Measurements from ENCODE around the gene SFTA2. TPM values are rescaled to one million over a fixed set of nuclear protein-coding genes. Genes with fewer than 3 reads are reported as not detected.

Gene SFTA2
- total and polyA plus RNA-seq, 2 of the 8 experiments (the other 6 are each of a cell fraction or from before 2014, with no cell fraction given) = not detected

DNA sequence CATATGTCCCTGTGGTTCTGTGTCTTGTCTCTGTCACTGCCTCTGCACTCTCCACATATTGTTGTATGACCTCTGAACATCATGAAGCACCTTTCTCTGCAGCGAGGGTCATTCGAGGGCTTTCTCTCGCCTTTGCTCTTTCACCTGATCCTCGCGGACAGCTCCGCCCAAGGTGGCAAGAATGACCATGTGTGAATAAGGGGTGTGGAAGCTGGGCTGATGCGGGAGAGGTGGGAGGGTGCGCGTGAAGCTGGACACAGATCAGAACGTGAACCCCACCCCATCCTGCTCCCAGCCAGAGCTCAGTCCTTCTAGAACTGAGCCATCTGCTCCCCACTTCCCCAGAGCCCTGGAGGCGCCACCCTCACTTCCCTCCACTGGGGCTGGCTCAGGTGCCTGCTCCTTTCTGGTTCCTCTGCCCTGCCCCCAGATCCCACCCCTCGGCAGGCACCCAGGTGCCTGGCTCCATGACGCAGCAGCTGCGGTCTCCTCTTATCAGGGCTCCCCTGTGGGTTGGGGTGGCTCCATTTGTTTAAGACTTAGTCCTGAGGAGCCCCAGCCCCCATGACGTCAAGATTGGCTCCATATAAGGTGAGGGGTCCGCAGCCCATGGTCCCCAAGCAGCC, 8.5 kb upstream of the SFTA2 start, which contains the start of gene MUCL3:
TSS of gene MUCL3 (plus strand) at position 613 of the 626 bp plus-strand sequence. CDS start 27 bp downstream, outside the sequence.
- Histone ChIP-seq H2BK20ac (ENCODE audit: low read length) (peak within 1 kb of the TSS; percentile 48; the same call in 1 of the 2 replicates), H3K4me2 (ENCODE audit: insufficient read depth in 1 of 2, low read depth in 2 of 2, low read length in 2 of 2) (no peak within 1 kb of the TSS; a peak in 1 of 4 replicates), H2BK120ac (replicated peaks; ENCODE audit: low read depth, low read length) (no peak within 1 kb of the TSS)

More for the DNA sequence above, 8.5 kb upstream of the SFTA2 start, which contains the start of gene MUCL3:
- Histone ChIP-seq H3K4me3 (ENCODE audit: extremely low read depth in 1 of 4, insufficient read depth in 2 of 4, low read depth in 3 of 4, low read length in 4 of 4) (no peak within 1 kb of the TSS), H3K27ac (ENCODE audit: low read depth, low read length) (no peak within 1 kb of the TSS), H2BK5ac (ENCODE audit: low read depth, low read length) (0 out of 2 replicates have a peak within 1 kb of the TSS, but pooled peaks have one; percentile 84), H3K23me2 (ENCODE audit: low read depth, low read length) (no peaks in the 10 kb centered on the region), H3K36me3 (ENCODE audit: control insufficient read depth in 2 of 4, insufficient read depth in 4 of 4, low read length in 3 of 4) (no peaks in the 10 kb centered on the region), H4K5ac (ENCODE audit: insufficient read length, low read depth, low read length) (no peak within 1 kb of the TSS), H3K23ac (ENCODE audit: insufficient read length) (no peak within 1 kb of the TSS), H3K14ac (ENCODE audit: insufficient read length) (no peak within 1 kb of the TSS), H3K79me1 (ENCODE audit: low read depth, low read length) (no peaks in the 10 kb centered on the region), H2AK5ac (ENCODE audit: low read depth, low read length) (peak within 1 kb of the TSS; percentile 58; the same call in 1 of the 2 replicates), H3K9ac (replicated peaks in 1 of 4; ENCODE audit: extremely low read depth in 1 of 4, low read depth in 3 of 4, low read length in 3 of 4) (no peak within 1 kb of the TSS), H2BK12ac (ENCODE audit: low read depth, low read length) (peak within 1 kb of the TSS; percentile 94), H2BK15ac (ENCODE audit: low read length) (peak within 1 kb of the TSS; percentile 95; the same call in 1 of the 2 replicates), H3K27me3 (replicated peaks in 1 of 4; ENCODE audit: control insufficient read depth in 3 of 4, extremely low read depth in 1 of 4, insufficient read depth in 3 of 4, low read length in 3 of 4) (no peaks in the 10 kb centered on the region; a peak in 1 of 7 replicates), H4K20me1 (replicated peaks in 1 of 2; ENCODE audit: control insufficient read depth in 1 of 2, insufficient read depth in 2 of 2, low read length in 2 of 2) (no peaks in the 10 kb centered on the region), H3K18ac (ENCODE audit: extremely low read depth, low read length) (peak within 1 kb of the TSS; percentile 54), H2AFZ (ENCODE audit: low read length) (no peak within 1 kb of the TSS), H4K8ac (ENCODE audit: extremely low read depth, insufficient read depth, low read length) (no peak within 1 kb of the TSS), H3K9me3 (ENCODE audit: insufficient read depth in 2 of 2, low read depth in 1 of 2, low read length in 1 of 2) (no peaks in the 10 kb centered on the region), H3K4me1 (replicated peaks in 1 of 4; ENCODE audit: control insufficient read depth in 3 of 4, insufficient read depth in 4 of 4, low read length in 3 of 4) (peaks cover 6 to 11% (median 9%) of the 10 kb centered on the region in 4 experiments), H3K79me2 (ENCODE audit: control insufficient read depth in 1 of 2, insufficient read depth in 2 of 2, low read length in 2 of 2) (no peaks in the 10 kb centered on the region), H3K56ac (replicated peaks; ENCODE audit: insufficient read length, low read depth, low read length) (no peak within 1 kb of the TSS), H4K91ac (replicated peaks; ENCODE audit: insufficient read length, low read length) (peak within 1 kb of the TSS; percentile 49), H3K4ac (replicated peaks; ENCODE audit: insufficient read length, low read depth, low read length) (no peak within 1 kb of the TSS)
- FAIRE-seq (no peak), DNase-seq (ENCODE audit: low read depth in 1 of 2, low spot score in 2 of 2) (no peak)
- ChIA-PET CTCF (ENCODE audit: partially characterized antibody) (interaction anchor here (0.8 to 6.5 kb wide), 12 partner anchors 16 to 146 kb away, joined by 3 to 52 read pairs (median 4); partner anchors contain the start of gene VARS2), POLR2A (ENCODE audit: partially characterized antibody) (interaction anchor here (0.6 to 2.1 kb wide), 5 partner anchors 11 to 102 kb away, joined by 3 to 8 read pairs (median 3); no protein-coding TSS in a partner anchor)
- no peak for TF ChIP-seq CBX5 (IDR thresholded peaks at IDR 0.05; ENCODE audit: low read depth, low read length)
- TF ChIP-seq KDM1A (IDR thresholded peaks at IDR 0.05; ENCODE audit: borderline replicate concordance, low read length) = no peak
- no peak for TF ChIP-seq POLR2AphosphoS5 (IDR thresholded peaks at IDR 0.05; ENCODE audit: low read depth, low read length)
- no peak for TF ChIP-seq CBX8 (IDR thresholded peaks at IDR 0.05; ENCODE audit: borderline replicate concordance, low read depth, low read length)
- TF ChIP-seq JUND (IDR thresholded peaks at IDR 0.05; ENCODE audit: low read length) = no peak
- TF ChIP-seq NANOG (IDR thresholded peaks at IDR 0.05; ENCODE audit: insufficient read depth, low read depth, low read length, poor library complexity, severe bottlenecking) = no peak
- 0 out of 2 replicates have a peak, but pooled peaks have one; percentile 36 for TF ChIP-seq E2F6 (IDR thresholded peaks at IDR 0.05)
- TF ChIP-seq CHD1 (IDR thresholded peaks at IDR 0.05; ENCODE audit: low read depth, low read length) = no peak
- TF ChIP-seq BACH1 (IDR thresholded peaks at IDR 0.05; ENCODE audit: low read length) = no peak
- 86% methylated on average over 16 of the region's 16 CpGs; no CpG with 5 or more reads in 1 of the 2 experiments for WGBS, 2 experiments (ENCODE audit: extremely low coverage in 1 of 2, insufficient coverage in 1 of 2, insufficient read length in 1 of 2, insufficient replicate concordance in 2 of 2, low coverage in 1 of 2, low lambda C conversion rate in 2 of 2, missing lambda C conversion rate in 1 of 2)
